K562 (cell line): ENCODE data around the gene TTK. TPM values are rescaled to one million over a fixed set of nuclear protein-coding genes. Genes with fewer than 3 reads are reported as not detected.
A peak's percentile ranks its signal among the peaks of the same experiment; 100 is the strongest.
"Not testable (repeated sequence)": the region's sequence is repeated elsewhere in the genome, so short reads cannot be mapped to it uniquely, and the experiment has no call there.

Experiments used
- ATAC-seq: fragments of 200-7000 bp; cut with Tn5 transposase; 3 replicates; pipeline ENCODE4 v1.9.1; 2020; ENCODE audit warnings: moderate library complexity
- BruUV-seq: library from RNA; stranded (reverse); fragments of 400-500 nt; replicated peaks from 2 replicates; lab custom pipeline; 2021; lab: Mats Ljungman, UMichigan
- CTCF ChIA-PET: fragments of 300-600 bp; formaldehyde crosslinking; extraction: SDS; loops from one replicate; lab custom pipeline; 2021; ENCODE audit warnings: low intra/inter-chr PET ratio; lab: Yijun Ruan, JAX
- POLR2A ChIA-PET: fragments of 300-600, 350-650 bp; sonication (Branson Sonifier 250); formaldehyde crosslinking; extraction: SDS; loops from one replicate; lab custom pipeline; 2021; ENCODE audit warnings: antibody characterized with exemption, inconsistent platforms; lab: Yijun Ruan, JAX
- DNase-seq, 4 experiments: peaks; one replicate each; pipeline versions ENCODE4 v3.0.0 to v3.0.0-alpha.2; 2011 to 2018; ENCODE audit warnings: low spot score in 3 of 4, mixed read lengths in 3 of 4; ENCODE audit errors: extremely low read depth in 1 of 4
- FAIRE-seq: peaks from 2 replicates; lab custom pipeline; 2011; peaks lifted over from hg19 to GRCh38; lab: Jason Lieb, UNC
- H2AFZ ChIP-seq: 2 replicates; pipeline ENCODE4 v1.6.0; 2011; ENCODE audit warnings: low read depth, low read length, control low read depth, inconsistent platforms
- H3K27ac ChIP-seq: fragments of 200-600 bp; 3 replicates; pipeline ENCODE4 v1.8.0; 2011; ENCODE audit warnings: low read depth, mild to moderate bottlenecking, control low read depth, inconsistent platforms, low read length, moderate library complexity, mixed read lengths; ENCODE audit errors: extremely low read depth
- H3K27me3 ChIP-seq, 2 experiments: fragments of 300-600 bp in 1 of 2; 2 replicates in 1 of 2; 3 replicates in 1 of 2; pipeline versions ENCODE4 v1.6.0 to v1.8.0; 2011; ENCODE audit warnings: inconsistent platforms in 2 of 2, low read length in 2 of 2, mild to moderate bottlenecking in 1 of 2, mixed read lengths in 1 of 2, moderate library complexity in 1 of 2; ENCODE audit not compliant: control insufficient read depth in 2 of 2, insufficient read depth in 2 of 2
- H3K36me3 ChIP-seq: fragments of 300-600 bp; 3 replicates; pipeline ENCODE4 v1.8.0; 2011; ENCODE audit warnings: mild to moderate bottlenecking, low read length, inconsistent platforms; ENCODE audit not compliant: control insufficient read depth, insufficient read depth
- H3K4me1 ChIP-seq, 2 experiments: fragments of 200-600 bp in 1 of 2; replicated peaks in 1 of 2; 2 replicates in 1 of 2; 3 replicates in 1 of 2; pipeline versions ENCODE4 v1.5.1 to v1.8.0; 2011; ENCODE audit warnings: inconsistent platforms in 2 of 2, low read length in 2 of 2, mild to moderate bottlenecking in 1 of 2, mixed read lengths in 1 of 2, moderate library complexity in 1 of 2; ENCODE audit not compliant: control insufficient read depth in 2 of 2, insufficient read depth in 2 of 2
- H3K4me2 ChIP-seq: 2 replicates; pipeline ENCODE4 v1.6.1; 2011; ENCODE audit warnings: low read length, control low read depth, inconsistent platforms, mixed read lengths; ENCODE audit not compliant: insufficient read depth
- H3K4me3 ChIP-seq: fragments of 200-600 bp; sonication (generic), shearing (Covaris generic); 2 replicates; pipeline ENCODE4 v1.5.1; 2016; ENCODE audit warnings: control low read depth, inconsistent platforms
- H3K79me2 ChIP-seq: fragments of 200-600 bp; 3 replicates; pipeline ENCODE4 v1.8.0; 2011; ENCODE audit warnings: low read length, inconsistent platforms; ENCODE audit not compliant: control insufficient read depth, insufficient read depth
- H3K9ac ChIP-seq, 2 experiments: 2 replicates each; pipeline versions ENCODE4 v1.6.0 to v1.6.1; 2011; ENCODE audit warnings: low read depth in 2 of 2, low read length in 2 of 2, control low read depth in 1 of 2, inconsistent platforms in 1 of 2, mild to moderate bottlenecking in 1 of 2, mixed read lengths in 1 of 2; ENCODE audit not compliant: insufficient read depth in 1 of 2
- H3K9me1 ChIP-seq: one replicate; pipeline ENCODE4 v1.6.0; 2011; ENCODE audit warnings: inconsistent platforms, mild to moderate bottlenecking, low read length, moderate library complexity; ENCODE audit not compliant: control insufficient read depth, insufficient read depth
- H3K9me3 ChIP-seq: replicated peaks from 2 replicates; pipeline ENCODE4 v1.5.1; 2011; ENCODE audit warnings: low read depth, low read length, inconsistent platforms; ENCODE audit not compliant: control insufficient read depth, insufficient read depth
- H4K20me1 ChIP-seq: replicated peaks from 2 replicates; pipeline ENCODE4 v1.6.1; 2011; ENCODE audit warnings: low read length, inconsistent platforms, mixed read lengths; ENCODE audit not compliant: control insufficient read depth, insufficient read depth
- SMARCE1 ChIP-seq: fragments of 450-650 bp; IDR thresholded peaks from 2 replicates; pipeline ENCODE4 v1.7.1; 2016; ENCODE audit warnings: mild to moderate bottlenecking
- ZNF146 ChIP-seq: IDR thresholded peaks from one replicate; pipeline ENCODE4 v1.6.1; 2018; ENCODE audit warnings: missing compliant biosample characterization; ENCODE audit not compliant: unreplicated experiment
- ZNF232 ChIP-seq: sonication (generic); formaldehyde crosslinking; IDR thresholded peaks from 2 replicates; pipeline ENCODE4 v1.8.0; 2022; ENCODE audit warnings: mild to moderate bottlenecking, missing genetic modification reagents
- WGBS: fragments of 100-300 bp; shearing (Covaris generic); methylation state at CpG from one replicate; pipeline ENCODE4 v1.1.6; 2016; ENCODE audit warnings: low coverage, mixed read lengths; ENCODE audit not compliant: insufficient coverage; ENCODE audit errors: missing lambda C conversion rate; 5-methylcytosine and 5-hydroxymethylcytosine counted together
- in situ Hi-C: fragments of 300-500 bp; cut with MboI; formaldehyde crosslinking; loops from 4 replicates; pipeline ENCODE4 v1.15.0; 2018; ENCODE audit warnings: inconsistent platforms, mixed read lengths
- intact Hi-C: fragments of 100-400 bp; cut with micrococcal nuclease; formaldehyde crosslinking; loops from 2 replicates; pipeline ENCODE4 v1.14.2; 2022
- polyA plus RNA-seq, 8 experiments: library from polyadenylated mRNA; depleted of rRNA in 4 of 8; stranded (reverse) in 5 of 8; unstranded in 3 of 8; fragments of >200 nt; fragmentation: Nextera tagmentation in 2 of 8; fragmentation: Illumina TruSeq in 1 of 8; extraction: Ambion mirVana in 2 of 8; extraction: Trizol in 1 of 8; gene quantifications; 2 replicates each; pipeline versions ENCODE4 v1.2.1 to v1.2.3, GENCODE V29; 2011 to 2014; ENCODE audit warnings: inconsistent platforms in 1 of 8, missing spikeins in 1 of 8
- total RNA-seq, 7 experiments: library from RNA; depleted of rRNA in 6 of 7; stranded (reverse); fragments of >200 nt in 6 of 7; fragmentation: Illumina TruSeq in 2 of 7; extraction: Trizol in 2 of 7; gene quantifications; 2 replicates each; pipeline versions ENCODE4 v1.2.1 to v1.2.3, GENCODE V29; 2011 to 2021; ENCODE audit warnings: low replicate concordance in 1 of 7

The TTK gene
- total and polyA plus RNA-seq, 9 of the 15 experiments (the other 6 are each of a cell fraction or from before 2014, with no cell fraction given) = 32.7 to 58.9 (median 52.8) TPM

DNA sequence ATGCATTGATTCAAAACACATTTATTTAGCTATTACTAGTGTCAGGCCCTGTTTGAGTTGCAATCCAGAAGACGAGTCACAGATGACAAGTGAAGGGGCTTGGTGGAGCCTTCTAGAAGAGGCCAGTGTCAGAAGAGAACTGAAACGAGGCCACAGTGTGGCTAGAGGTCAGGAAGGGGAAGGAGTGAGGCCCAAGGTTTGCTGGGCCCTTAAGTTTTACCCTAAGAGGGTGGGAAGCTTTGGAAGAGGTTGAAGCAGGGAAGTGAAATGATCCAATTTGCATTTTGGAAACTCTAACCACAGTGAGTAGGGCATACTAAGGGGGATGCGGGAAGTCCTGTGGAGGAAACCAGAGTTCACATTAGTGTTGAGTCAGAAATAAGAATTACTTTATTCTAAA is 25.0 kb downstream of the TTK start:
- Histone ChIP-seq H4K20me1 (no peaks in the 10 kb centered on the region), H3K4me3 (no peak overlapping the region)
- FAIRE-seq = no peak
- POLR2A ChIA-PET = interaction anchor here (1.2 kb wide), 1 partner anchor 12 kb away, joined by 3 read pairs; no protein-coding TSS in a partner anchor
- WGBS = 69% methylated on average over 3 of the region's 3 CpGs
- no peak for TF ChIP-seq SMARCE1
- TF ChIP-seq ZNF232 = no peak
- TF ChIP-seq, all 486 proteins: peak for 0
- ATAC-seq (no peak), DNase-seq (no peak)
- BruUV-seq = no TSS peak
- Histone ChIP-seq H3K36me3 (peaks cover 77% of the 10 kb centered on the region; the same call in 2 of the 3 replicates), H3K79me2 (no peaks in the 10 kb centered on the region), H2AFZ (no peak overlapping the region), H3K27ac (no peak overlapping the region), H3K9me3 (no peaks in the 10 kb centered on the region), H3K4me2 (no peak overlapping the region), H3K4me1 (no peaks in the 10 kb centered on the region), H3K9ac (no peak overlapping the region), H3K27me3 (no peaks in the 10 kb centered on the region), H3K9me1 (no peaks in the 10 kb centered on the region)
- in situ Hi-C loops (no loop called here), intact Hi-C loops (no loop called here)
- CTCF ChIA-PET = no interaction called here

DNA sequence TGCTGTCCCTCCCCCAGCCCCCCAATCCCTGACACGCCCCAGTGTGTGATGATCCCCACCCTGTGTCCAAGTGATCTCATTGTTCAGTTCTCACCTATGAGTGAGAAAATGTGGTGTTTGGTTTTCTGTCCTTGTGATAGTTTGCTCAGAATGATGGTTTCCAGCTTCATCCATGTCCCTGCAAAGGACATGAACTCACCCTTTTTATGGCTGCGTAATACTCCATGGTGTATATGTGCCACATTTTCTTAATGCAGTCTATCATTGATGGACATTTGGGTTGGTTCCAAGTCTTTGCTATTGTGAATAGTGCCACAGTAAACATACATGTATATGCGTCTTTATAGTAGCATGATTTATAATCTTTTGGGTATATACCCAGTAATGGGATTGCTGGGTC is 43.8 kb downstream of the TTK start:
- H3K9me3 ChIP-seq, H3K9ac ChIP-seq, CTCF ChIA-PET, DNase-seq, H3K4me1 ChIP-seq, intact Hi-C loops, H3K79me2 ChIP-seq, H3K4me2 ChIP-seq, H3K27me3 ChIP-seq, H3K36me3 ChIP-seq, ATAC-seq, H4K20me1 ChIP-seq, H3K4me3 ChIP-seq, in situ Hi-C loops, H3K9me1 ChIP-seq, FAIRE-seq, POLR2A ChIA-PET, BruUV-seq, H2AFZ ChIP-seq, H3K27ac ChIP-seq: not testable (repeated sequence)
- 76% methylated on average over 3 of the region's 3 CpGs for WGBS
- peak; percentile 63 for TF ChIP-seq ZNF146 (CRISPR knock-in tag)
